GM23338 (cell line): ENCODE results near the gene SAP130. TPM values are rescaled to one million over a fixed set of nuclear protein-coding genes. Genes with fewer than 3 reads are reported as not detected.

ENCODE experiments used
- ATAC-seq: fragments of 200-7000 bp; cut with Tn5 transposase; 3 replicates; pipeline ENCODE4 v1.9.1; 2020
- DNase-seq: peaks from one replicate; pipeline ENCODE4 v3.0.0-alpha.2; 2015; ENCODE audit warnings: low spot score
- H2AFZ ChIP-seq: fragments of 200-600 bp; sonication (generic); 2 replicates; pipeline ENCODE4 v1.8.0; 2016; ENCODE audit warnings: antibody characterized with exemption, mild to moderate bottlenecking, moderate library complexity
- H3F3A ChIP-seq: fragments of 200-600 bp; sonication (generic); replicated peaks from 2 replicates; pipeline ENCODE4 v1.8.0; 2017; ENCODE audit warnings: antibody characterized with exemption, mixed run types, low read depth
- H3K27ac ChIP-seq: fragments of 200-600 bp; sonication (generic); 2 replicates; pipeline ENCODE4 v1.6.1; 2016; ENCODE audit warnings: low read depth
- H3K27me3 ChIP-seq: fragments of 200-600 bp; sonication (generic); 2 replicates; pipeline ENCODE4 v1.8.0; 2016; ENCODE audit warnings: mild to moderate bottlenecking, mixed run types, moderate library complexity; ENCODE audit not compliant: insufficient read depth
- H3K36me3 ChIP-seq: fragments of 200-600 bp; sonication (generic); 2 replicates; pipeline ENCODE4 v1.8.0; 2016; ENCODE audit warnings: mild to moderate bottlenecking; ENCODE audit not compliant: insufficient read depth
- H3K4me1 ChIP-seq: fragments of 200-600 bp; sonication (generic); 2 replicates; pipeline ENCODE4 v1.8.0; 2016; ENCODE audit warnings: mild to moderate bottlenecking, moderate library complexity; ENCODE audit not compliant: insufficient read depth
- H3K4me2 ChIP-seq: fragments of 200-600 bp; sonication (generic); 2 replicates; pipeline ENCODE4 v1.7.1; 2017; ENCODE audit warnings: mixed run types
- H3K4me3 ChIP-seq: fragments of 200-600 bp; sonication (generic); 2 replicates; pipeline ENCODE4 v1.6.1; 2016; ENCODE audit warnings: mixed run types
- H3K79me2 ChIP-seq: fragments of 200-600 bp; sonication (generic); replicated peaks from 2 replicates; pipeline ENCODE4 v1.8.0; 2017; ENCODE audit warnings: mild to moderate bottlenecking; ENCODE audit not compliant: insufficient read depth
- H3K9me2 ChIP-seq: fragments of 200-600 bp; sonication (generic); 2 replicates; pipeline ENCODE4 v1.8.0; 2017; ENCODE audit not compliant: insufficient read depth
- H4K20me1 ChIP-seq: fragments of 200-600 bp; sonication (generic); replicated peaks from 2 replicates; pipeline ENCODE4 v1.8.0; 2017; ENCODE audit warnings: mild to moderate bottlenecking; ENCODE audit not compliant: insufficient read depth
- H3K27ac Mint-ChIP-seq: 2 replicates; pipeline ENCODE4 v1.8.0; 2020; ENCODE audit warnings: inconsistent platforms, mild to moderate bottlenecking, moderate library complexity, mixed read lengths
- H3K27me3 Mint-ChIP-seq: 3 replicates; pipeline ENCODE4 v1.8.0; 2022; ENCODE audit warnings: low read depth, mild to moderate bottlenecking, moderate library complexity, mixed read lengths, inconsistent platforms; ENCODE audit not compliant: insufficient read depth, poor library complexity
- H3K36me3 Mint-ChIP-seq: 3 replicates; pipeline ENCODE4 v1.8.0; 2021; ENCODE audit warnings: low read depth, mild to moderate bottlenecking, inconsistent platforms, moderate library complexity, mixed read lengths
- H3K4me1 Mint-ChIP-seq: 3 replicates; pipeline ENCODE4 v1.8.0; 2020; ENCODE audit warnings: mild to moderate bottlenecking, inconsistent platforms, mixed read lengths
- H3K4me3 Mint-ChIP-seq: 3 replicates; pipeline ENCODE4 v1.8.0; 2021; ENCODE audit warnings: moderate library complexity, mild to moderate bottlenecking, inconsistent platforms, mixed read lengths
- H3K9me3 Mint-ChIP-seq: 3 replicates; pipeline ENCODE4 v1.8.0; 2020; ENCODE audit warnings: moderate library complexity, mild to moderate bottlenecking, inconsistent platforms, mixed read lengths
- CTCF ChIP-seq, 2 experiments: fragments of 200-600 bp in 1 of 2; sonication (generic) in 1 of 2; conservative IDR thresholded peaks; 2 replicates each; pipeline versions ENCODE4 v1.5.1 to v1.6.1; 2016 to 2017; ENCODE audit warnings: antibody characterized with exemption in 2 of 2, low read depth in 2 of 2, mild to moderate bottlenecking in 2 of 2, moderate library complexity in 1 of 2
- EZH2 ChIP-seq: fragments of 200-600 bp; sonication (generic); IDR thresholded peaks from one replicate; pipeline ENCODE4 v1.8.0; 2017; ENCODE audit warnings: antibody characterized with exemption, mild to moderate bottlenecking, low read depth; ENCODE audit not compliant: unreplicated experiment
- EZH2phosphoT487 ChIP-seq: fragments of 200-600 bp; sonication (generic); IDR thresholded peaks from one replicate; pipeline ENCODE4 v1.8.1; 2018; ENCODE audit warnings: antibody characterized with exemption; ENCODE audit not compliant: unreplicated experiment
- JUNB ChIP-seq: IDR thresholded peaks from one replicate; pipeline ENCODE4 v1.6.1; 2016; ENCODE audit warnings: antibody characterized with exemption; ENCODE audit not compliant: unreplicated experiment
- NANOG ChIP-seq: IDR thresholded peaks from 2 replicates; pipeline ENCODE4 v1.6.1; 2016; ENCODE audit warnings: antibody characterized with exemption, borderline replicate concordance
- POLR2AphosphoS5 ChIP-seq: IDR thresholded peaks from 2 replicates; pipeline ENCODE4 v1.6.1; 2016; ENCODE audit warnings: antibody characterized with exemption, low read depth
- REST ChIP-seq: IDR thresholded peaks from one replicate; pipeline ENCODE4 v1.6.1; 2018; ENCODE audit warnings: antibody characterized with exemption; ENCODE audit not compliant: unreplicated experiment
- STAT1 ChIP-seq: IDR thresholded peaks from one replicate; pipeline ENCODE4 v1.6.1; 2016; ENCODE audit warnings: antibody characterized with exemption; ENCODE audit not compliant: unreplicated experiment
- ZNF114 ChIP-seq: fragments of 250-450 bp; sonication (Bioruptor Pico); IDR thresholded peaks from 2 replicates; pipeline ENCODE4 v1.5.0; 2020; ENCODE audit warnings: mild to moderate bottlenecking, moderate library complexity
- ZNF331 ChIP-seq: fragments of 250-450 bp; sonication (Bioruptor Pico); IDR thresholded peaks from 2 replicates; pipeline ENCODE4 v1.5.0; 2020; ENCODE audit warnings: low read depth, mild to moderate bottlenecking, moderate library complexity
- ZNF462 ChIP-seq: fragments of 250-450 bp; sonication (Bioruptor Pico); IDR thresholded peaks from 2 replicates; pipeline ENCODE4 v1.5.0; 2020; ENCODE audit warnings: mild to moderate bottlenecking, moderate library complexity
- polyA plus RNA-seq: library from polyadenylated mRNA; unstranded; fragments of >200 nt; fragmentation: Nextera tagmentation; extraction: Ambion mirVana; gene quantifications from 2 replicates; pipeline ENCODE4 v1.2.1, GENCODE V29; 2016
- total RNA-seq: library from RNA; depleted of rRNA; stranded (reverse); fragments of >200 nt; shearing (Covaris generic); gene quantifications from 2 replicates; pipeline ENCODE4 v1.2.3, GENCODE V29; 2014

The SAP130 gene
- total and polyA plus RNA-seq, 2 experiments from 2014 or later, result 19.5 to 35.1 TPM

GRCh38 chr2:128004509-128004908 is 23.4 kb downstream of the SAP130 start (continued):
- TF ChIP-seq ZNF462 (CRISPR knock-in tag) (no peak), CTCF (conservative IDR thresholded peaks at IDR 0.05; ENCODE audit: low read depth in 2 of 2) (no peak), EZH2 (no peak), JUNB (no peak), STAT1 (no peak), ZNF331 (CRISPR knock-in tag) (no peak)

- Histone ChIP-seq H3K36me3 (peaks cover 42% of the 10 kb centered on the region), H2AFZ (no peak overlapping the region), H3K27ac (no peak overlapping the region), H3K4me3 (no peak overlapping the region), H3K4me1 (no peaks in the 10 kb centered on the region), H3K27me3 (no peaks in the 10 kb centered on the region), H3K9me2 (no peaks in the 10 kb centered on the region), H3K4me2 (no peak overlapping the region), H4K20me1 (peaks cover 5% of the 10 kb centered on the region), H3F3A (no peaks in the 10 kb centered on the region), H3K79me2 (no peaks in the 10 kb centered on the region; the same call in 1 of the 2 replicates)
- Mint-ChIP-seq H3K27me3 (peaks cover 4% of the 10 kb centered on the region), H3K4me3 (no peak overlapping the region), H3K27ac (no peak overlapping the region), H3K9me3 (no peaks in the 10 kb centered on the region), H3K36me3 (peaks cover 81% of the 10 kb centered on the region), H3K4me1 (no peaks in the 10 kb centered on the region)
- ATAC-seq (no peak), DNase-seq (no peak)
- TF ChIP-seq EZH2 (no peak), NANOG (no peak), REST (no peak), ZNF331 (CRISPR knock-in tag) (no peak), EZH2phosphoT487 (no peak), STAT1 (no peak), CTCF (conservative IDR thresholded peaks at IDR 0.05; ENCODE audit: low read depth in 2 of 2) (no peak), ZNF114 (CRISPR knock-in tag) (no peak), JUNB (no peak), POLR2AphosphoS5 (no peak)
Observed at GRCh38 chr2:128003463-128003862, 24.4 kb downstream of the SAP130 start.
